Tibial nerve (tissue), 4 donors: ENCODE data around the gene BRIP1.

Experiments
- CTCF ChIP-seq, 5 experiments: fragments of 200-600 bp in 3 of 5; fragments of 450-650 bp in 2 of 5; sonication (generic) in 3 of 5; IDR thresholded peaks; one replicate each; pipeline ENCODE4 v1.5.1; 2016 to 2019; ENCODE audit warnings: antibody characterized with exemption in 5 of 5, mild to moderate bottlenecking in 3 of 5, moderate library complexity in 2 of 5
- EP300 ChIP-seq, 2 donors: sonication (generic); formaldehyde crosslinking; IDR thresholded peaks; one replicate each; pipeline ENCODE4 v1.6.1; 2017; ENCODE audit warnings: antibody characterized with exemption in 2 of 2, mild to moderate bottlenecking in 1 of 2
- POLR2A ChIP-seq, 2 donors: fragments of 450-650 bp; IDR thresholded peaks; one replicate each; pipeline ENCODE4 v1.6.1; 2017; ENCODE audit warnings: antibody characterized with exemption in 2 of 2, mild to moderate bottlenecking in 2 of 2, moderate library complexity in 2 of 2

GRCh38 chr17:61803216-61803615 is 60.1 kb downstream of the BRIP1 start:
- TF ChIP-seq CTCF (IDR thresholded peaks at IDR 0.05) (no peak), EP300 (IDR thresholded peaks at IDR 0.05) (no peak), POLR2A (IDR thresholded peaks at IDR 0.05) (no peak)
